Glutamatergic neuron (in vitro differentiated cells): ENCODE results near the gene USP36. TPM values are rescaled to one million over a fixed set of nuclear protein-coding genes. Genes with fewer than 3 reads are reported as not detected.

Source experiments
- DNase-seq: peaks from one replicate; pipeline ENCODE4 v3.0.0; 2022
- H3K27ac Mint-ChIP-seq: one replicate; pipeline ENCODE4 v1.8.0; 2020; ENCODE audit warnings: mild to moderate bottlenecking, mixed read lengths, inconsistent platforms; ENCODE audit not compliant: unreplicated experiment
- H3K27me3 Mint-ChIP-seq: one replicate; pipeline ENCODE4 v1.8.0; 2020; ENCODE audit warnings: mild to moderate bottlenecking, moderate library complexity, mixed read lengths, inconsistent platforms; ENCODE audit not compliant: unreplicated experiment
- H3K36me3 Mint-ChIP-seq: one replicate; pipeline ENCODE4 v1.8.0; 2020; ENCODE audit warnings: mild to moderate bottlenecking, mixed read lengths, inconsistent platforms; ENCODE audit not compliant: unreplicated experiment
- H3K4me1 Mint-ChIP-seq: one replicate; pipeline ENCODE4 v1.8.0; 2020; ENCODE audit warnings: mild to moderate bottlenecking, low read depth, mixed read lengths, inconsistent platforms; ENCODE audit not compliant: unreplicated experiment
- H3K4me3 Mint-ChIP-seq: one replicate; pipeline ENCODE4 v1.8.0; 2020; ENCODE audit warnings: mild to moderate bottlenecking, mixed read lengths, inconsistent platforms; ENCODE audit not compliant: unreplicated experiment
- H3K9me3 Mint-ChIP-seq: one replicate; pipeline ENCODE4 v1.8.0; 2020; ENCODE audit warnings: mild to moderate bottlenecking, moderate library complexity, mixed read lengths, inconsistent platforms; ENCODE audit not compliant: unreplicated experiment
- CTCF ChIP-seq: fragments of 200-600 bp; sonication (generic); IDR thresholded peaks from one replicate; pipeline ENCODE4 v1.5.0; 2021; ENCODE audit not compliant: partially characterized antibody, unreplicated experiment
- total RNA-seq: library from RNA; stranded (reverse); fragmentation: NEBNext Ultra II Directional; extraction: Animal tissue kit (Norgen Biotek cat#: 25700); gene quantifications from one replicate; pipeline ENCODE4 v1.2.1, GENCODE V29; 2021; ENCODE audit not compliant: unreplicated experiment

USP36 gene
- total RNA-seq, 1 donor from 2014 or later: 45.3 TPM

- no peaks in the 10 kb centered on the region for H3K4me1 Mint-ChIP-seq
- H3K36me3 Mint-ChIP-seq: no peaks in the 10 kb centered on the region
- DNase-seq: no peak
- TF ChIP-seq CTCF: no peak
- no peak overlapping the region for H3K4me3 Mint-ChIP-seq
- no peaks in the 10 kb centered on the region for H3K9me3 Mint-ChIP-seq
- H3K27me3 Mint-ChIP-seq: peaks cover 2% of the 10 kb centered on the region
- H3K27ac Mint-ChIP-seq: no peak overlapping the region
Measured at GRCh38 chr17:78847052-78847451, 6.4 kb upstream of the USP36 start.

GRCh38 chr17:78844301-78845005 is 3.8 kb upstream of the USP36 start:
- DNase-seq: no peak
- Mint-ChIP-seq H3K36me3 (no peaks in the 10 kb centered on the region), H3K4me3 (no peak overlapping the region), H3K27me3 (peaks cover 2% of the 10 kb centered on the region), H3K4me1 (peaks cover 3% of the 10 kb centered on the region), H3K27ac (no peak overlapping the region), H3K9me3 (peaks cover 6% of the 10 kb centered on the region)
- TF ChIP-seq CTCF: no peak

GRCh38 chr17:78842881-78843565 is 2.4 kb upstream of the USP36 start:
- H3K27me3 Mint-ChIP-seq: no peaks in the 10 kb centered on the region
- peaks cover 15% of the 10 kb centered on the region for H3K4me1 Mint-ChIP-seq
- peaks cover 7% of the 10 kb centered on the region for H3K9me3 Mint-ChIP-seq
- DNase-seq: peak; percentile 66
- no peaks in the 10 kb centered on the region for H3K36me3 Mint-ChIP-seq
- TF ChIP-seq CTCF: peak; percentile 63
- no peak overlapping the region for H3K4me3 Mint-ChIP-seq
- no peak overlapping the region for H3K27ac Mint-ChIP-seq

- Mint-ChIP-seq H3K4me1 (peaks cover 15% of the 10 kb centered on the region), H3K27me3 (no peaks in the 10 kb centered on the region), H3K4me3 (peak overlapping the region; percentile 89), H3K9me3 (peaks cover 7% of the 10 kb centered on the region), H3K27ac (no peak overlapping the region), H3K36me3 (peaks cover 6% of the 10 kb centered on the region)
- DNase-seq: no peak
- TF ChIP-seq CTCF: no peak
Measured at GRCh38 chr17:78840530-78840779, 159 bp downstream of the USP36 start.
